GM19372 (cell line): Measurements from ENCODE around the gene SMIM33.
A peak's percentile ranks its signal among the peaks of the same experiment; 100 is the strongest.
"Not testable (repeated sequence)": the region's sequence is repeated elsewhere in the genome, so short reads cannot be mapped to it uniquely, and the experiment has no call there.

Experiments used
- ATAC-seq: cut with Tn5 transposase; IDR thresholded peaks from one replicate; pipeline ENCODE4 v1.9.1; 2021; ENCODE audit warnings: mild to moderate bottlenecking, low read depth, moderate library complexity; ENCODE audit not compliant: unreplicated experiment

The SMIM33 gene

GRCh38 chr5:139470821-139471300, at the start of gene SMIM33:
SMIM33 (plus strand) TSS chr5:139471004; CDS start chr5:139471122, 118 bp downstream.
- no peak for ATAC-seq

GRCh38 chr5:139422307-139422893, 48.4 kb upstream of the SMIM33 start:
- no peak for ATAC-seq

GRCh38 chr5:139425497-139425896, 45.3 kb upstream of the SMIM33 start:
- no peak for ATAC-seq

- ATAC-seq = no peak
These were observed 44.5 kb upstream of the SMIM33 start for GRCh38 chr5:139426203-139426885.

GRCh38 chr5:139430015-139430414, 40.8 kb upstream of the SMIM33 start:
- no peak for ATAC-seq

- ATAC-seq = no peak
These were observed 39.1 kb upstream of the SMIM33 start for GRCh38 chr5:139431706-139432105.

GRCh38 chr5:139435676-139436075, 35.1 kb upstream of the SMIM33 start:
- ATAC-seq = no peak

- no peak for ATAC-seq
These were observed 32.1 kb upstream of the SMIM33 start for GRCh38 chr5:139438707-139439012.

- peak; percentile 88 for ATAC-seq
These were observed 31.5 kb upstream of the SMIM33 start, which contains the start of gene DNAJC18 for GRCh38 chr5:139439013-139439903. DNAJC18 (minus strand) TSS chr5:139439525; CDS start chr5:139439445, 80 bp downstream.

GRCh38 chr5:139440416-139440815, 30.4 kb upstream of the SMIM33 start:
- ATAC-seq = not testable (repeated sequence)

GRCh38 chr5:139443831-139444453, 26.9 kb upstream of the SMIM33 start:
- ATAC-seq = no peak

- no peak for ATAC-seq
These were observed 25.3 kb upstream of the SMIM33 start for GRCh38 chr5:139445325-139446170.

GRCh38 chr5:139446956-139447779, 23.6 kb upstream of the SMIM33 start:
- peak; percentile 42 for ATAC-seq

- no peak for ATAC-seq
These were observed 19.6 kb upstream of the SMIM33 start for GRCh38 chr5:139451176-139451575.

GRCh38 chr5:139451878-139452660, 18.7 kb upstream of the SMIM33 start:
- ATAC-seq = no peak

- ATAC-seq = no peak
These were observed 16.9 kb upstream of the SMIM33 start for GRCh38 chr5:139453683-139454567.

GRCh38 chr5:139454568-139455290, 16.1 kb upstream of the SMIM33 start:
- ATAC-seq = no peak
